Activated T-helper 1 cell treated with anti-CD3 and anti-CD28 coated beads, Interleukin-2, amount 50 U/mL, for 16 hours (primary cell): ENCODE measurements around the gene FCER1G.

Source experiments
- DNase-seq, 2 donors: peaks; one replicate each; pipeline ENCODE4 v3.0.0-alpha.2; 2020; ENCODE audit warnings: low read depth in 1 of 2, low spot score in 1 of 2

Gene FCER1G

GRCh38 chr1:161215076-161215475, at the start of gene FCER1G:
Gene FCER1G (plus strand): TSS chr1:161215295. CDS start chr1:161215322, 27 bp downstream.
- no peak for DNase-seq

GRCh38 chr1:161165742-161166668, 49.1 kb upstream of the FCER1G start, which contains the start of gene PPOX:
Gene PPOX (plus strand): TSS chr1:161166426. CDS start chr1:161166848, 422 bp downstream.
- peak; percentile 84 to 85 for DNase-seq

DNA sequence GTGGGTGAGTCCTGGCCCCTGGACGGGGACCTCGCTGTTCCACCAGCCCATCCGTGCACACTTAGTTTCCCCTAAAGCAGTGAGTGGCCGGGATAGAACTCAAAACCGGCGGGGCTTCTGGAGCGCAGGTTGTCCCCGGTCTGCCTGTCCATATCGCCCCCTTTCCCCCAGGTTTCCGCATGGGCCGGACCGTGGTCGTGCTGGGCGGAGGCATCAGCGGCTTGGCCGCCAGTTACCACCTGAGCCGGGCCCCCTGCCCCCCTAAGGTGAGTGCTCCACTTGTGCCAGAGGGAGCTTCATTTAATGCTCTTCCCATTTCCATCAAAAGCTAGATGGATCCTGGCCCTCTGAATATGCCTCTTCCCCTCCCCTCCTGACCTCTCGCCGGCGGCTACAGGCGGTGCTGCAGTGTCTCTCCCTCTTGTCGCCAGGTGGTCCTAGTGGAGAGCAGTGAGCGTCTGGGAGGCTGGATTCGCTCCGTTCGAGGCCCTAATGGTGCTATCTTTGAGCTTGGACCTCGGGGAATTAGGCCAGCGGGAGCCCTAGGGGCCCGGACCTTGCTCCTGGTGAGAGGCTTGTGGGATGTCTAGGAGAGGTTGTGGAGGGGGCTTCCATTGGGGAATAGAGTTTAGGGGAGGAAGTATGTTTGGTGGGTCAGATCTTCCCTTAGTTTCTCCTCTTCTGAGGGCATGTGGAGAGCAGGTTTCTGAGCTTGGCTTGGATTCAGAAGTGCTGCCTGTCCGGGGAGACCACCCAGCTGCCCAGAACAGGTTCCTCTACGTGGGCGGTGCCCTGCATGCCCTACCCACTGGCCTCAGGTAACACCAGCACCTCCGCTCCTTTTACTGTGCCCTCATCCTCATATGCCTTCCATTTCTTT, 48.2 kb upstream of the FCER1G start:
- DNase-seq, result no peak

GRCh38 chr1:161168906-161169305, 46.2 kb upstream of the FCER1G start:
- no peak for DNase-seq

GRCh38 chr1:161171191-161171590, 43.9 kb upstream of the FCER1G start:
- DNase-seq, result no peak

DNA sequence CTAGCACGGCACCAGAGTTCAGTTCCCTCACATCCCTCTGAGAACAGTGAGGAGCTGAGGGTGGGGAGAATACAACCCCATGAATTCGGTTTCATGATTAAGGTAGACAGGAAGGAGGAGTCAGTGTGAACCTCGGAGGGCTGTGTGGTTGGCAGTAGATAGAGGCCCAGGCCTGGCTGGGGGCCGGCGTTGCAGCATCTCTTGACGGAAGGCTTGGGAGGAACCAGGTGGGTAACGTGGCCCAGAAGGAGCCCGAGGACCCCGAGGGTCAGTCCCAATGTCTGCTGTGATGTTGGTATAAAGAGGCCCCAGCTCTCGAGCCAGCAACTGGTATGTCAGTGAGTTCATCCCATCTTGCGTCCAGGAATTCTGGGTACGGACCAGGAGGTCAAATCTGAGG, 43.4 kb upstream of the FCER1G start:
- no peak for DNase-seq

GRCh38 chr1:161172349-161172748, 42.7 kb upstream of the FCER1G start:
- no peak for DNase-seq

DNA sequence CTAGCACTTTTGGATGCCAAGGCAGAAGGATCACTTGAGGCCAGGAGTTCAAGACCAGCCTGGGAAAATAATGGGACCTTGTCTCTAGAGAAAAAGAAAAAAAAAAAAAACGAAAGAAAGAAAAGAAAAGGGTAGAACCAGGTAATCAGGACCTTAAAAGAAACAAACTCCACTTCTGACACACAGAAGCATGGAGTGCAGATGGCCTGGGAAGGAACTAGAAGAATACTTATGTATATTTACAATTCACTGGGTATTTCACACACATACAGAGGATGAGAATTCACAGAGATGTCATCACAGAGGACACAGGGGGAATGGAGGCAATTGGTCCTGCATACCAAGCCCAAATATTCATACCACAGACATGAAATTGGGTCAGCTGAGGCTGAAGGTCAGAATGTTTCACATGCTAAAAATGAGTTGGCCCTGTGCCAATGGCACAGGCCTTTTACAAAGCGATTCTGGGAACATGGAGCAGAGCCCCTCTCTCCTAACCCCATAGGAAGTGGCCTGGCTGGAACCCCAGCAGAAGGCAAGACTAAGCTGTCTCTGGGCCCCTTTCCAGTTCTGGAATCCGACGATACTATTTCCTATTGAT, 42.2 kb upstream of the FCER1G start:
- no peak for DNase-seq

GRCh38 chr1:161173711-161174110, 41.4 kb upstream of the FCER1G start:
- DNase-seq, result no peak

DNA sequence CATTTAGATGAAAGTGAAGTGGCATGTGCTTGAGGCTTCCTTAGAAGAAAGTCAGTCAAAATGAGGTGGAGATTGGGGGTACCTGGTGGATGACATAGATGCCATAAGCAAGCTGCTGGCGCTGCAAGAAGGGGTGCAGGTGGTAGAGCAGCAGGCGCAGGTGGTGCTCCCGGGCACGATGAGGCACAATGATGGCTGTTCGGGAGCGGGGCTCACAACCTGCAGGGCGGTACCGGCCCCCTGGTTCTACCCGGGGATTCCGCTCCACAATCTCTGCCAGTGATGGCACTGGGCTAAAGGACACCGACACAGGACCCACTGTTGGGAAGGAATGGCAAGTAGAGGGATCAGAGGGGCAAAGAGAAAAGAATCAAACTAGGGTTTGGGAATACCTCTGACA, 40.2 kb upstream of the FCER1G start:
- DNase-seq, result no peak

DNA sequence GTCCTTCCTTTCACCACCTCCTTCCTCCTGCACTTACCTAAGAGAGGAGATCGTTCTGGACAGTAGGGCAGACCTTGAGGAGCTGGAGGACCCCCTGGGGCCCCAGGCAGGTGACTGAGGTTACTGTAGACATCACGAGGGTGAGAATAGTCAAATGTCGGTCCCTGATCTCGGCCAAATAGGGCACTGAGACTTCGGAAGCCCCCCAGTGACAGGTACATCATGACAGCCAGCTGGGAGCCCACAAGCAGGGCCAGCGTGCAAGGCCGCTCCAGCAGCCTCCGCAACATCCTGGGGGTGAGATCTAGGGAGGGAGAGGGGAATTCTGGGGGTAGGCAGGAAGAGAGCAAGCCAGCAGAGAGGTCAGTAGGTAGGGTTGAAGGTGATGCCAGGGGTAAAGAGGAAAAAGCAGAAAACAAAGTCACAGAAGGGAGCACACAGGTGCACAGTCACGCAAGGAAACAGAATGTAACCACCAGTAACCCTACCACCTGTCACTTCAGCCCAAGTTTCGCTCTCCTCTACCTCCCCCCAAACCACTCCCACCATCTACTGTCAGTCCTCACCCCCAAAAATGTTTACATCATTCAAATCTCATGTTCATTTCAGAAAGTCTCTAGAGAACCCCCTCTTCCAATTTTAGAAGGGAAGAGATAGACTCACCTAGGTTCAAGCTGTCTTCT, 39.2 kb upstream of the FCER1G start:
- no peak for DNase-seq

- no peak for DNase-seq
Measured at GRCh38 chr1:161176468-161177111, 38.5 kb upstream of the FCER1G start.

DNA sequence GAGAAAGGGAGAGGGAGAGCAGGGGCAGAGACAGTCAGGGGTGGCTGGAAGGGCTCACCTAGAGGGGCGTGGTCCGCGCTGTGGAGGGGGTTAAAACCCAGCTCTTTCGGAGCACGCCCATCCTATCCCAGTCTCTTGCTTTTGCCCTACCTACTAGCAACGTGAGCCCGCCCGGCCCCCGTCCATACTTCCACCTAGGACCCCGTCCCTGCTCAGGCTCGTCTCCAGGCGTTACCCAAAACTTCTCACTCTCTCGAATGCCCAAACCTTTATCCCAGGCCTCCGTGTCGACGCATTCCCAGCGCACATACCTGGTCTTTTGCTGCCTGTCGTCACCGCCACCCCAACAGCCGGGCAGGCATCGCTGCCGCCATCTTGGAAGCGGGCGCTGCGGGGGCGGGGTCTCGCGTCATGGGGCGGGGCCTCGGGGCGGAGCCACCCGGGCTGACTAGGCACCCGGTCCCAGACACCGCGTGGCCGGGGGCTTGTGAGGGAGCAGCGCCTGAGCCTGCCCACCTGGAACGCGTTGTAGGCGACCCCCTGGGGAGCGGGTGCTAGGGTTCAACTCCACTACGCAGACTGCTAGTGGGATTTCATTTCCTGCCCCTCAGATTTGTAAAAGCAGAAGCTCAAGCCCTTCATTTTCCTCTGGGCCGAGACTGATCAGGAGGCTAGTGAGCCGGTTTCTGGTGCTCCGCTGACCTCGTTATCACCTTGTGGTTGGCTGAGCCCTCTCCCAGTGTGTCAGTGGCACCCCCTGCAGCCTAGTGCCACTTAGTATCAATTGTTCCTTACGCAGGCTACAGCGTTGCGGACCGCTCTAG, 37.8 kb upstream of the FCER1G start, which contains the start of gene B4GALT3:
B4GALT3 (minus strand) TSS at position 396 of the 824 bp plus-strand sequence. CDS start 1,447 bp downstream, outside the sequence.
- DNase-seq, result peak; percentile 89 to 90

DNA sequence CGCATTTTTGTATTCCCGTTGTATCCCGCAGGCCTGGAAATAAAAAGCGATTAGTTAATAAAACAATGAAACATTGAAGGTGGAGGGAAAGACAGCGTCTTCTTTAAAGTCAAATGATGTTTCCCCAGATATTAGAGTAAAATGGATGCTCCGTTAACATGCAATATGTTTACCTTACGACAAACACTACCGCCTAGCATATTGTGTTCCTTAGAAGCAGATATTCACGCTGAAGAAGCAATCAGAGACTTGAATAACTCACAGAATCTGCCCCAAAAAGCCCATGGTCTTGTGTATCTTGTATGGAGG, 37.2 kb upstream of the FCER1G start:
- no peak for DNase-seq

GRCh38 chr1:161179698-161180097, 35.4 kb upstream of the FCER1G start:
- no peak for DNase-seq

GRCh38 chr1:161180639-161181038, 34.5 kb upstream of the FCER1G start:
- DNase-seq, result no peak

DNA sequence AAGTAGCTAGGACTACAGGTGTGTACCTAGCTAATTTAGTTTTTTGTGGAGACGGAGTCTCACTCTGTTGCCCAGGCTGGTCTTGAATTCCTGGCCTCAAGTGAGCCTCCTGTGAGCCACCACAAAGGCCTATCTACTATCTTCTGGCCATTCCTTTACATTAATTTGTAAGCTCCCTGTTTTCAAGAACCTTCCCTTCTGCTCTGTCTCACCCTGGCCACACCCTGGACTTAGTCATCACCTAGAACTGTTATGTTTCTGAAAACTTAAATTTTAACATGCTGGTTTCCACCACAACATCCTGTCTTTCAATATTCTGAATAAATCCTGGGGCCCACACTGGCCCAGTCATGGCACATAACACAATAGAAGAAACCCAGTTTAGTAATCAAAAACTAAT, 32.9 kb upstream of the FCER1G start:
- peak in 1 of 2 donors; percentile 32 for DNase-seq

- peak; percentile 48 to 57 for DNase-seq
Measured at GRCh38 chr1:161185282-161185682, 29.8 kb upstream of the FCER1G start.

DNA sequence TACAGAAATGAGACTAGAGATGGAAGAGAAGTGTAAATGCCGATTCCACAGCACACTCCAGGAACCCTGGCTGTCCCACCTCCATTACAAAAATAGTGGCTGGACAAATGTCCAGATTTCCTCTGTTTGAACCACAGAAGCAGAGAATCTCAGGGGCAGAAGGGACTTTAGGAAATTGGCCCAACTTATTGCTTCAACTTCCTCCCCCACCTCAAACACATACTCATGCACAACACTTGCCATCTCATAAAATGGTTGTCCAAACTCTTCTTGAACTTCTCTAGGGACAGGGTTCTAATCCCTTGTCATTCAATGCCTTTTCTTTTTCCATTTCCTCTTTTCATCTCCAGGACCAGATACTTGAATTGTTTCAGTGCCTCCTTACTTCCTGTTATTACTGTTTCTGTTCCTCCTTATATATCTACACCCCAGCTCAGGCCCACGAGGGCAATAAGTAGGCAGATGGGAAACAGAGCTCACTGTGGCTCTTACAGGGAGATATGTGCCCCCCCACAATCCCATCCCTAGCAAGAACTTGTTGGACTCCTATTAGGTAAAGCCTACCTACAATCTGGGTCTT, 29.3 kb upstream of the FCER1G start:
- no peak for DNase-seq
